ENCODE data around the gene SCN10A.

Gene SCN10A

GRCh38 chr3:38650248-38650951, 165.6 kb downstream of the SCN10A start:
- DNase-seq: no peak

- DNase-seq: peak; percentile 33
Measured at GRCh38 chr3:38649500-38650247, 166.3 kb downstream of the SCN10A start, which contains the start of gene SCN5A. Gene SCN5A (minus strand): TSS chr3:38649687. CDS start chr3:38633307, 16,380 bp downstream.

- DNase-seq: no peak
Measured at GRCh38 chr3:38648659-38649499, 167.1 kb downstream of the SCN10A start.

- DNase-seq: no peak
Measured at GRCh38 chr3:38648024-38648658, 167.9 kb downstream of the SCN10A start.

GRCh38 chr3:38647217-38647970, 168.6 kb downstream of the SCN10A start:
- no peak for DNase-seq

All from fibroblast of skin of back (primary cell).